Stomach smooth muscle (tissue), 2 donors: ENCODE measurements around the gene OR4X2.
"Not testable (repeated sequence)": the region's sequence is repeated elsewhere in the genome, so short reads cannot be mapped to it uniquely, and the experiment has no call there.

Experiments
- H3K27ac ChIP-seq: one replicate; pipeline ENCODE4 v1.7.0; 2013; ENCODE audit warnings: mild to moderate bottlenecking, low read length, inconsistent platforms
- H3K27me3 ChIP-seq, 2 donors: one replicate each; pipeline ENCODE4 v1.7.0; 2013; ENCODE audit warnings: low read length in 2 of 2; ENCODE audit not compliant: insufficient read depth in 2 of 2, control insufficient read depth in 1 of 2
- H3K36me3 ChIP-seq, 2 donors: one replicate each; pipeline ENCODE4 v1.7.0; 2013; ENCODE audit warnings: low read length in 2 of 2; ENCODE audit not compliant: control insufficient read depth in 2 of 2, insufficient read depth in 2 of 2
- H3K4me1 ChIP-seq: one replicate; pipeline ENCODE4 v1.7.0; 2013; ENCODE audit warnings: low read length; ENCODE audit not compliant: control insufficient read depth, insufficient read depth
- H3K4me3 ChIP-seq, 2 donors: one replicate each; pipeline ENCODE4 v1.7.0; 2013; ENCODE audit warnings: low read length in 2 of 2
- H3K9ac ChIP-seq, 2 donors: one replicate each; pipeline ENCODE4 v1.7.0; 2013; ENCODE audit warnings: low read length in 2 of 2, mild to moderate bottlenecking in 1 of 2
- H3K9me3 ChIP-seq, 2 donors: one replicate each; pipeline ENCODE4 v1.7.0; 2013; ENCODE audit warnings: low read length in 2 of 2; ENCODE audit not compliant: control insufficient read depth in 2 of 2
- donor health status: healthy.
- donor health status: Pancreatic carcinoma.

Gene OR4X2, protein sequence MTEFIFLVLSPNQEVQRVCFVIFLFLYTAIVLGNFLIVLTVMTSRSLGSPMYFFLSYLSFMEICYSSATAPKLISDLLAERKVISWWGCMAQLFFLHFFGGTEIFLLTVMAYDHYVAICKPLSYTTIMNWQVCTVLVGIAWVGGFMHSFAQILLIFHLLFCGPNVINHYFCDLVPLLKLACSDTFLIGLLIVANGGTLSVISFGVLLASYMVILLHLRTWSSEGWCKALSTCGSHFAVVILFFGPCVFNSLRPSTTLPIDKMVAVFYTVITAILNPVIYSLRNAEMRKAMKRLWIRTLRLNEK

DNA sequence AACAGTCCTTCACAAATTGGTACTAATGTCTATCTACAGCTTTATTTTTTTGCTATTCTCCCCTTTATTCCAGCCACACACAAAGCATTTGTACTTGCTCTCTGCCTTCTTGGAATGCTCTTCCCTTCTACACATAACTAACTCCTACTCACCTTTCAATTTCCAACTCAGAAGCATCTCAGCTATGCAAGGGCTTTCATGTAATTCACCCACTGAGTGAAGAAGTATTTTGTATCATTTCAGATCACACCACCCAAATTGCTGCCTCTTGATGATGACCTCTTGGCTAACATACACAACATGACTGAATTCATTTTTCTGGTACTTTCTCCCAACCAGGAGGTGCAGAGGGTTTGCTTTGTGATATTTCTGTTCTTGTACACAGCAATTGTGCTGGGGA is at the start of gene OR4X2:
Gene OR4X2 (plus strand): TSS at position 301 of the 400 bp plus-strand sequence. CDS start 0 bp downstream, at position 301.
- H3K4me1 ChIP-seq = no peaks in the 10 kb centered on the region
- H3K27me3 ChIP-seq = no peaks in the 10 kb centered on the region
- H3K4me3 ChIP-seq = no peak within 1 kb of the TSS
- no peaks in the 10 kb centered on the region for H3K36me3 ChIP-seq
- no peak within 1 kb of the TSS for H3K9ac ChIP-seq
- peaks cover 0 to 6% of the 10 kb centered on the region in 2 donors for H3K9me3 ChIP-seq
- no peak within 1 kb of the TSS for H3K27ac ChIP-seq

DNA sequence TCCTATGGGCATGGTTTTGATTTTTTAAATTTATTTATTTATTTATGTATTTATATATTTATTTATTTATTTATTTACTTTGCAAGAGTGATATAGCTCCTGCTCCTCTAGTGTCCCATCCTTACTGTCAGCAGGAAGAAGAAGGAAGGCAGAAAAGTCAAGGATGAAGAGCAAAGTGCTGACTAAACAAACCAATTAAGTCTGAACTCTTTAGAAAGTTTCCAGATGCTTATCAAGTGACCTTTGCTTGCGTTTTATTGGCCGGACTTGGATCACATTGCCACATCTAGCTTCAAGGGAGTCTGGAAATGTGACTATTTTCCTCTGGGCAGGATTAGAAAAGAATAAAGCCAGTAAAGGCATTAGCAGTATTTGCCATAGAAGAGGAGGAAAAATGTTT is 37.0 kb upstream of the OR4X2 start:
- no peak overlapping the region for H3K27ac ChIP-seq
- H3K4me3 ChIP-seq = no peak overlapping the region
- no peaks in the 10 kb centered on the region for H3K36me3 ChIP-seq
- H3K9me3 ChIP-seq = no peaks in the 10 kb centered on the region
- H3K27me3 ChIP-seq = no peaks in the 10 kb centered on the region
- no peaks in the 10 kb centered on the region for H3K4me1 ChIP-seq
- no peak overlapping the region for H3K9ac ChIP-seq

DNA sequence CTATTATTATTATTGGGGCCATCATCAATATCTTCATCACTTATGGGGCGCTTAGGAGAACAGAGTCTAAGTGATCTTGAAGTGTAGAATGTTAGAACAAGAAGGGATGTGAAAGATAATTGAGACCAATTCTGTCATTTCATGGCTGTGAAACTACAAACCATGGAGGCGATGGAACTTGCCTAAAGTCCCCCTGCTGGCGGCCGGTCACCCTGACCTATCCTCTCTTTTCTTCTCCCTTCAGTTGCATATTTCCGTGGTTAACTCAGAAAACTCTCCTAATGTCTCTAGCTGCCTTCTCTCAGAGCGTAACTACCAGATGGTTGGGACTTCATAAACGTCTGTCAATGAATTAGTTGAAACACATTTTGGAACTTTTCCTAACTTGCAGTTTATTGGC is 34.9 kb upstream of the OR4X2 start:
- no peak overlapping the region for H3K9ac ChIP-seq
- H3K9me3 ChIP-seq = peaks cover 0 to 2% of the 10 kb centered on the region in 2 donors
- H3K27ac ChIP-seq = no peak overlapping the region
- no peaks in the 10 kb centered on the region for H3K4me1 ChIP-seq
- no peaks in the 10 kb centered on the region for H3K36me3 ChIP-seq
- no peak overlapping the region for H3K4me3 ChIP-seq
- H3K27me3 ChIP-seq = no peaks in the 10 kb centered on the region

- no peaks in the 10 kb centered on the region for H3K4me1 ChIP-seq
- no peak within 1 kb of the TSS for H3K4me3 ChIP-seq
- H3K36me3 ChIP-seq = no peaks in the 10 kb centered on the region
- no peaks in the 10 kb centered on the region for H3K27me3 ChIP-seq
- no peak within 1 kb of the TSS for H3K9ac ChIP-seq
- peaks cover 0 to 2% of the 10 kb centered on the region in 2 donors for H3K9me3 ChIP-seq
- no peak within 1 kb of the TSS for H3K27ac ChIP-seq
Measured at GRCh38 chr11:48216510-48216909, 28.4 kb upstream of the OR4X2 start, which contains the start of gene OR4B1. TSS of gene OR4B1 (plus strand) at chr11:48216810. CDS start at chr11:48216810, 0 bp downstream.

- Histone ChIP-seq H3K4me3 (no peak overlapping the region), H3K36me3 (no peaks in the 10 kb centered on the region), H3K27me3 (no peaks in the 10 kb centered on the region), H3K9ac (no peak overlapping the region), H3K27ac (no peak overlapping the region), H3K9me3 (no peaks in the 10 kb centered on the region), H3K4me1 (no peaks in the 10 kb centered on the region)
Measured at GRCh38 chr11:48228761-48229160, 16.1 kb upstream of the OR4X2 start.

DNA sequence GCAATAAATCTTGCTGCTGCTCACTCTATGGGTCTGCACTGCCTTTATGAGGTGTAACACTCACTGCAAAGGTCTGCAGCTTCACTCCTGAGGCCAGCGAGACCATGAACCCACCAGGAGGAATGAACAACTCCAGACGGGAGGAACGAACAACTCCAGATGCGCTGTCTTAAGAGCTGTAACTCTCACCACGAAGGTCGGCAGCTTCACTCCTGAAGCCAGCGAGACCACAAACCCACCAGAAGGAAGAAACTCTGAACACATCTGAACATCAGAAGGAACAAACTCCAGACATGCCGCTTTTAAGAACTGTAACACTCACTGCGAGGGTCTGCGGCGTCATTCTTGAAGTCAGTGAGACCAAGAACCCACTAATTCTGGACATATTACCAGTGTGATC is 14.8 kb upstream of the OR4X2 start:
- H3K4me1 ChIP-seq, H3K9ac ChIP-seq, H3K27ac ChIP-seq, H3K36me3 ChIP-seq, H3K9me3 ChIP-seq, H3K4me3 ChIP-seq, H3K27me3 ChIP-seq: not testable (repeated sequence)

- H3K27me3 ChIP-seq = no peaks in the 10 kb centered on the region
- no peak overlapping the region for H3K4me3 ChIP-seq
- H3K4me1 ChIP-seq = no peaks in the 10 kb centered on the region
- H3K27ac ChIP-seq = no peak overlapping the region
- H3K36me3 ChIP-seq = no peaks in the 10 kb centered on the region
- no peak overlapping the region for H3K9ac ChIP-seq
- peaks cover 0 to 2% of the 10 kb centered on the region in 2 donors for H3K9me3 ChIP-seq
Measured at GRCh38 chr11:48237727-48238126, 7.2 kb upstream of the OR4X2 start.

GRCh38 chr11:48242501-48242900 is 2.4 kb upstream of the OR4X2 start:
- Histone ChIP-seq H3K9ac (no peak overlapping the region), H3K4me3 (no peak overlapping the region), H3K27me3 (no peaks in the 10 kb centered on the region), H3K36me3 (no peaks in the 10 kb centered on the region), H3K4me1 (no peaks in the 10 kb centered on the region), H3K9me3 (peaks cover 0 to 6% of the 10 kb centered on the region in 2 donors), H3K27ac (no peak overlapping the region)

DNA sequence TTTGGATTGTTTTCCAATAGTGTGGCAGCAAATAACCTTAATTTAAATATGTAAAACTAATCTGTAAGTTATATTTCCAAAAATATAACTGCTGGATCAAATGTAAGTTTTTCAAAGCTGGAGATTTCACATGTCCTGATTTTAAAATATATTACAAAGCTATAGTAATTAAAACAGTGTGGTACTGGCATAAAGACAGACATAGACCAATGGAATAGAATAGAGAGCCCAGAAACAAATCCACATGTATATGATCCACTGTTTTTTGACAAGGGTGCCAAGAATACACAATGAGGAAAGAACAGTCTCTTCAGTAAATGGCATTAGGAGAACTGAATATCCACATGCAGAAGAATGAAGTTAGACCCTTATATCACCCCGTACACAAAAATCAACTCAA is 4.0 kb downstream of the OR4X2 start:
- no peaks in the 10 kb centered on the region for H3K4me1 ChIP-seq
- H3K9me3 ChIP-seq = peaks cover 0 to 3% of the 10 kb centered on the region in 2 donors
- no peak overlapping the region for H3K27ac ChIP-seq
- no peak overlapping the region for H3K9ac ChIP-seq
- H3K36me3 ChIP-seq = no peaks in the 10 kb centered on the region
- no peak overlapping the region for H3K4me3 ChIP-seq
- no peaks in the 10 kb centered on the region for H3K27me3 ChIP-seq

DNA sequence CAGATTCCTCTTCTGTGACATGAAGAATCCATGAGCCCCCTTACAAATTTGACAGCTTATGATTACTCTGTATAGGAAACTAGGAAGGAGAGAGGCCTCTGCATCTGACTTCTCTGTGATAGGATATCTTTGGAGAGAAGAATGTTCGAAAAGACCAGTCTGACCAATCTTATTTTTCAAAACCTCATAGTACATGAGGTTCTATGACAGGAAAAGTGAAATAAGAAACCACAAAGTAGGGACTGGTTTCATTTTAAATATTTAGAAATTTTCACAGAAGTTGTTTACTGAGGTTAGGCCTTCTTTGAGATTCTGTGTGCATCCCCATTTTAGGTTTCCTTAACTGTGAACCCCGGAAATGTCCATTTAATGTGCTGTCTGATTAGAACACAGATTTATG is 16.7 kb downstream of the OR4X2 start:
- Histone ChIP-seq H3K36me3 (no peaks in the 10 kb centered on the region), H3K9me3 (no peaks in the 10 kb centered on the region), H3K4me1 (no peaks in the 10 kb centered on the region), H3K9ac (no peak overlapping the region), H3K4me3 (no peak overlapping the region), H3K27ac (no peak overlapping the region), H3K27me3 (no peaks in the 10 kb centered on the region)

DNA sequence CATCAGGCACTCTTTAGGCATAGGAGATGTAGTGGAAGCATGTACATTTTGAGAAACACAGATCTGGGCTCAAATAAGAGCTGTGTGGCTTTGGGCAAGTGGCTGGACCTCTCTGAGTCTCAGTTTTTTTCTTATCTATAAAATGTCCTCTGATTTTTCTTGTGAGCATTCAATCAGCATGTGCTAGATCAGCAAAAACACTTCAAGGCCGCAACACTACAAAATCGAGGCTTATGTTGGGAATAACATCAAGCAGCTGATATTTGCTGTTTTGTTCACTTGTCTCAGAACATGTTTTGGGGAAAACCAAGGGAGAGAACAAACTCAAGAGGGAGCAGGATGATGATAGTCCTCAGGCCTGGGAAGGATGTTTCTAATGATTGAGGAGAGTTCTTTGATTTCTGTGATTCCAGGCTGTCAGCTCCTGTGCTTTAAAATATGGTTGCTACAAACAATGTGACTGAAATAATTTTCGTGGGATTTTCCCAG is 18.6 kb downstream of the OR4X2 start, which contains the start of gene OR4X1:
Gene OR4X1 (plus strand): TSS at position 439 of the 489 bp plus-strand sequence. CDS start 0 bp downstream, at position 439.
- Histone ChIP-seq H3K27ac (no peak within 1 kb of the TSS), H3K9me3 (no peaks in the 10 kb centered on the region), H3K36me3 (no peaks in the 10 kb centered on the region), H3K4me1 (no peaks in the 10 kb centered on the region), H3K27me3 (no peaks in the 10 kb centered on the region), H3K9ac (no peak within 1 kb of the TSS), H3K4me3 (no peak within 1 kb of the TSS)
